ENCODE measurements around the gene SPATA24. TPM values are rescaled to one million over a fixed set of nuclear protein-coding genes. Genes with fewer than 3 reads are reported as not detected.

Gene SPATA24
- total and polyA plus RNA-seq, 2 of the 13 experiments (the other 11 are each of a cell fraction or from before 2014, with no cell fraction given): 6.0 to 11.1 TPM

DNA sequence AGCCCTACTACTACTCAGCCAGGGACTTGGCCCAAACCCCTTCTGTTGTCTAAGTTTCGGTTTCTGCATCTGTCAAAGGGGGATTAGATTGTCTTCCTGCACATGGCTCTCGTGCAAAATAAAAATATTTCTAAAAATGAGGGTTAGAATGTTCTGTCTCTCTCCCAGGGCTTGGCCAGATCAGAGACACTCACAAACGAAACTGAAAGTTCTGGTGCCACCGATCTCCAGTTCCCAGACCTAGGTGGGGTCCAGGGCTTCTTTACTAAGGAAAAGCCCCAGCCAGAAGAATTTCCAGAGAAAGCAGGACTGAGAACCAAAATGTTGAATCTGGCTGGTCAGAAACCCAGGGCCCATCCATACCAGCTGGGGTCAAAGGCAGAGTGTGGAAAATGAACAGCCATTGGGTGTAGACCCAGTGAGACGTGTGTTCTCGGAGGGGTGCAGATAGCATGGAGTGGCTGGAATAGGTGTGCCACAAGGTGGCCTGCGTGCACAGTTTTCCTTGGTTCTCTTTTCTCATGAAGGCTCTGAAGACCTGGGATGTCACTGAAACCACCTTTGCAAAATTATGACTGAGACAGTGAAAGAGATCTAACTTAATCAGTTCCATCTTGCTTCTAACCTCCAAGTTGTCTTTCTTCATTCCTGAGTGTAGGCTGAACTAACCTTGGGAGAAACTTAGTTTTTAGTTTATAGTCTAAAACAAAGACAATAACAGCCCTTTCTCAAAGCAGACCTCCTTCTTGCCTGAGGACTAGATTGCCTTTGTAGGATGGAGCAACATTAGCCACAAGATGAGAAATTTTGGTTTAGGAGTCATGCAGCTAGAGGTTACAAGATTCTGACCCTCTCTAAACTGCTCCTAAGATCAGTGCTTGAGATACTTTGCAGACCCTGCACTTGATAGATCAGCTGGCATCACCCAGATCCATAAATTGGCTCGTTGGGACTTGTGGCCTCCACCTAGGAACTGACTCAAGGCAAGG lies 18.5 kb downstream of the SPATA24 start (continued):
- TF ChIP-seq, protein P1, sequence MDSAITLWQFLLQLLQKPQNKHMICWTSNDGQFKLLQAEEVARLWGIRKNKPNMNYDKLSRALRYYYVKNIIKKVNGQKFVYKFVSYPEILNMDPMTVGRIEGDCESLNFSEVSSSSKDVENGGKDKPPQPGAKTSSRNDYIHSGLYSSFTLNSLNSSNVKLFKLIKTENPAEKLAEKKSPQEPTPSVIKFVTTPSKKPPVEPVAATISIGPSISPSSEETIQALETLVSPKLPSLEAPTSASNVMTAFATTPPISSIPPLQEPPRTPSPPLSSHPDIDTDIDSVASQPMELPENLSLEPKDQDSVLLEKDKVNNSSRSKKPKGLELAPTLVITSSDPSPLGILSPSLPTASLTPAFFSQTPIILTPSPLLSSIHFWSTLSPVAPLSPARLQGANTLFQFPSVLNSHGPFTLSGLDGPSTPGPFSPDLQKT (CRISPR knock-in tag; IDR thresholded peaks at IDR 0.05; ENCODE audit: borderline replicate concordance): no peak
- TF ChIP-seq ZBTB20 (CRISPR knock-in tag; IDR thresholded peaks at IDR 0.05; ENCODE audit: borderline replicate concordance, low read depth) (no peak), HNRNPH1 (optimal IDR thresholded peaks at IDR 0.05; ENCODE audit: low read depth, low read length) (no peak), ZNF766 (CRISPR knock-in tag; IDR thresholded peaks at IDR 0.05; ENCODE audit: borderline replicate concordance) (no peak), ZNF768 (CRISPR knock-in tag; IDR thresholded peaks at IDR 0.05) (no peak), ZNF256 (CRISPR knock-in tag; conservative IDR thresholded peaks at IDR 0.05) (no peak), E2F2 (CRISPR knock-in tag; IDR thresholded peaks at IDR 0.05; ENCODE audit: borderline replicate concordance) (no peak), ZNF101 (CRISPR knock-in tag; IDR thresholded peaks at IDR 0.05; ENCODE audit: borderline replicate concordance, low read depth) (no peak), SATB2 (CRISPR knock-in tag; IDR thresholded peaks at IDR 0.05) (no peak), PHF8 (CRISPR knock-in tag; IDR thresholded peaks at IDR 0.05) (peak; percentile 69), ZNF598 (CRISPR knock-in tag; IDR thresholded peaks at IDR 0.05; ENCODE audit: borderline replicate concordance) (no peak), MED1 (CRISPR knock-in tag; IDR thresholded peaks at IDR 0.05) (peak; percentile 41; the same call in 1 of the 2 replicates), ZNF407 (CRISPR knock-in tag; IDR thresholded peaks at IDR 0.05; ENCODE audit: not compliant biosample characterization) (no peak), CCDC6 (CRISPR knock-in tag; IDR thresholded peaks at IDR 0.05) (no peak)
- TF ChIP-seq, protein P2, sequence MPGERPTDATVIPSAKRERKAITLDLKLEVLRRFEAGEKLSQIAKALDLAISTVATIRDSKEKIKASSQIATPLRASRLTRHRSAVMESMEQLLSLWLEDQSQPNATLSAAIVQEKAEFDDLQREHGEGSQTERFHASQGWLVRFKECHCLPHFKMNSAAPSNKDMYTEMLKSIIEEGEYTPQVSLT (CRISPR knock-in tag; IDR thresholded peaks at IDR 0.05; ENCODE audit: borderline replicate concordance, low read depth): no peak
- TF ChIP-seq, protein P3, sequence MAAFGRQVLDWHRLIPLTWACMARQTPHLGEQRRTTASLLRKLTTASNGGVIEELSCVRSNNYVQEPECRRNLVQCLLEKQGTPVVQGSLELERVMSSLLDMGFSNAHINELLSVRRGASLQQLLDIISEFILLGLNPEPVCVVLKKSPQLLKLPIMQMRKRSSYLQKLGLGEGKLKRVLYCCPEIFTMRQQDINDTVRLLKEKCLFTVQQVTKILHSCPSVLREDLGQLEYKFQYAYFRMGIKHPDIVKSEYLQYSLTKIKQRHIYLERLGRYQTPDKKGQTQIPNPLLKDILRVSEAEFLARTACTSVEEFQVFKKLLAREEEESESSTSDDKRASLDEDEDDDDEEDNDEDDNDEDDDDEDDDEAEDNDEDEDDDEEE (CRISPR knock-in tag; IDR thresholded peaks at IDR 0.05): no peak

Measured in HepG2 (cell line).